Hematopoietic multipotent progenitor cell treated with erythropoietin and hydrocortisone succinate and interleukin-3 and kit ligand, for 6 days (in vitro differentiated cells): ENCODE results near the gene RUSF1.
A peak's percentile ranks its signal among the peaks of the same experiment; 100 is the strongest.
"Not testable (repeated sequence)": the region's sequence is repeated elsewhere in the genome, so short reads cannot be mapped to it uniquely, and the experiment has no call there.

Experiments used
- DNase-seq: peaks from one replicate; pipeline ENCODE4 v3.0.0-alpha.2; 2015

Gene RUSF1

GRCh38 chr16:31485571-31485970, 22.6 kb downstream of the RUSF1 start:
- no peak for DNase-seq

GRCh38 chr16:31484491-31485171, 23.6 kb downstream of the RUSF1 start:
- DNase-seq: no peak

GRCh38 chr16:31484048-31484447, 24.1 kb downstream of the RUSF1 start:
- not testable (repeated sequence) for DNase-seq

GRCh38 chr16:31483081-31483480, 25.1 kb downstream of the RUSF1 start, which contains the start of gene SLC5A2:
Gene SLC5A2, plus strand, starts transcription at chr16:31483123. Its CDS starts 14 bp downstream, at chr16:31483137.
- no peak for DNase-seq

GRCh38 chr16:31480851-31481536, 27.2 kb downstream of the RUSF1 start:
- peak; percentile 65 for DNase-seq

GRCh38 chr16:31479751-31480150, 28.4 kb downstream of the RUSF1 start:
- DNase-seq: no peak

- no peak for DNase-seq
These were observed 29.2 kb downstream of the RUSF1 start for GRCh38 chr16:31478956-31479355.

GRCh38 chr16:31477220-31478216, 30.7 kb downstream of the RUSF1 start:
- peak; percentile 80 for DNase-seq

GRCh38 chr16:31476303-31477219, 31.6 kb downstream of the RUSF1 start:
- peak; percentile 95 for DNase-seq

GRCh38 chr16:31475946-31476302, 32.3 kb downstream of the RUSF1 start:
- DNase-seq: peak; percentile 61

GRCh38 chr16:31474773-31475738, 33.1 kb downstream of the RUSF1 start:
- no peak for DNase-seq

- peak; percentile 63 for DNase-seq
These were observed 33.9 kb downstream of the RUSF1 start for GRCh38 chr16:31474173-31474714.

- no peak for DNase-seq
These were observed 34.8 kb downstream of the RUSF1 start for GRCh38 chr16:31473264-31473984.

GRCh38 chr16:31472709-31473203, 35.4 kb downstream of the RUSF1 start:
- peak; percentile 87 for DNase-seq

GRCh38 chr16:31471875-31472708, 36.1 kb downstream of the RUSF1 start, which contains the start of gene TGFB1I1:
Gene TGFB1I1, plus strand, starts transcription at chr16:31472152. Its CDS starts 37 bp downstream, at chr16:31472189.
- DNase-seq: no peak

- DNase-seq: no peak
These were observed 36.8 kb downstream of the RUSF1 start for GRCh38 chr16:31471241-31471874.

GRCh38 chr16:31470615-31471014, 37.6 kb downstream of the RUSF1 start:
- DNase-seq: no peak

GRCh38 chr16:31467858-31468257, 40.3 kb downstream of the RUSF1 start:
- no peak for DNase-seq
